HUES48 (cell line): Measurements from ENCODE around the gene ANKRD1.
"Not testable (repeated sequence)": the region's sequence is repeated elsewhere in the genome, so short reads cannot be mapped to it uniquely, and the experiment has no call there.

Source experiments
- H3K27ac ChIP-seq: one replicate; pipeline ENCODE4 v1.7.0; 2013; ENCODE audit warnings: low read depth, low read length, inconsistent platforms
- H3K27me3 ChIP-seq: 2 replicates; pipeline ENCODE4 v1.6.1; 2013; ENCODE audit warnings: mild to moderate bottlenecking, low read length; ENCODE audit not compliant: control insufficient read depth, insufficient read depth
- H3K36me3 ChIP-seq: 2 replicates; pipeline ENCODE4 v1.6.1; 2013; ENCODE audit warnings: low read length; ENCODE audit not compliant: control insufficient read depth, insufficient read depth
- H3K4me1 ChIP-seq: 2 replicates; pipeline ENCODE4 v1.6.1; 2013; ENCODE audit warnings: mild to moderate bottlenecking, low read length; ENCODE audit not compliant: control insufficient read depth, insufficient read depth
- H3K4me3 ChIP-seq: 2 replicates; pipeline ENCODE4 v1.5.1; 2013; ENCODE audit warnings: mild to moderate bottlenecking, low read depth, low read length
- H3K9ac ChIP-seq: 2 replicates; pipeline ENCODE4 v1.6.1; 2013; ENCODE audit warnings: mild to moderate bottlenecking, low read depth, low read length, moderate library complexity
- H3K9me3 ChIP-seq: 2 replicates; pipeline ENCODE4 v1.6.1; 2013; ENCODE audit warnings: low read length; ENCODE audit not compliant: control insufficient read depth, insufficient read depth

Gene ANKRD1

DNA sequence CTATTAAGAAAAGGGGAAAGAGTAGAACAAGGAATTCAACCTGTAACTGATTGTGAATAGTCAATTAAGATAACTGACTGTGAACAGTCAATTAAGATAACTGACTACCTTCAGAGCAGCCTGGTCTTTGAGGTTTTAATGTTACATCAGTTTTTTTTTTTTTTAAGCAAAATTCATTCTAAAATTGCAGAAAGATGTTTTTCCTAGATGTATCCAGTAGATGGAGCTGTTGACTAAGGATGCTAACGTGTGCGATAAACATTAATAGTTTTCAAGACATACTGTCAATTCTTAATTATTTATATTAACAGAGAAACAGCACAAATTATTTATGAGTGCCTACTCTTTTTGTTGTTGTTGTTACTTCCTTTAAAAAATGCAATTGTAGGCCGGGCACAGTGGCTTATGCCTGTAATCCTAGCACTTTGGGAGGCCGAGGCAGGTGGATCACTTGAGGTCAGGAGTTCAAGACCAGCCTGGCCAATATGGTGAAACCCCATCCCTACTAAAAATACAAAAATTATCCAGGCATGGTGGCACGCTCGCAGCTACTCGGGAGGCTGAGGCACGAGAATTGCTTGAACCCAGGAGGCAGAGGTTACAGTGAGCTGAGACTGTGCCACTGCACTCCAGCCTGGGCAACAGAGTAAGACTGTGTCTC is 40.7 kb downstream of the ANKRD1 start:
- H3K9me3 ChIP-seq, H3K27ac ChIP-seq, H3K4me1 ChIP-seq, H3K4me3 ChIP-seq, H3K9ac ChIP-seq, H3K27me3 ChIP-seq: not testable (repeated sequence)
- H3K36me3 ChIP-seq: peaks cover 87% of the 10 kb centered on the region

DNA sequence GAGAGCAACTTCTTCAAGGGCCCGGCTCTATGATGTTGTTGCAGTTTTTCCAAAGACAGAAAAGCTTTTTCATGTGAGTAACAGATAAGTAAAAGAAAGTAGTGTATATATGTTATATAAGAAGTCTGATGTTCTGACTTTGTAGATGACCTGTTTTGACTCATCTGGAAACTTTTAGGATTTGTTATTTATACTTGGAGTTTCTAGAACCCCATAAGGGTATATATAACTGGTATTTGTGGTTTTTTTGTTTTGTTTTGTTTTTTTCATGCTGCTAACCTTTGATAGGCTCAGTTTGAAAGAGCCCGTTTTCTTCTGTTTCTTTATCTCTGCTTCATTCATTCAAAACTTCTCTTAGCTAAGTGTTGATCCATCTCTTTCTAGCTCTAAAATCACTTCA is 41.8 kb downstream of the ANKRD1 start:
- Histone ChIP-seq H3K27me3 (no peaks in the 10 kb centered on the region), H3K36me3 (peaks cover 82% of the 10 kb centered on the region), H3K9me3 (no peaks in the 10 kb centered on the region)

DNA sequence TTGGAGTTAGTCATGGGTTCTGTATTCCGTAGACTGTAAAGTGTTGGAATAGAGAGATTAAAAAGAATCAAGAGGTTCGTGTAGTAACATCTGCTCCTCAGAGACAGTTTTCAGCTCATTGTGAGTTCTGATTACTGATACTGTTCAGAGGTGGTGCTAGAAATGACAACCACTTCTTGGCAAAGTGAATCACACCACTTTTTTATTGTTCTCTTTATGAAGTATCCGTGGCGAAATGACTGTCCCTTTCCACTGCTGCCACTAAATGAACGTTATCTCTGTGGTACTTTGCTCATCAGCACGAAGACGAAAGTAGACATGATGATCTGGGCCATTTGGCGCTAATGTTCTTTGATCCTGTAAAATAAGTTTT is 48.3 kb downstream of the ANKRD1 start:
- peak overlapping the region; percentile 87 for H3K9ac ChIP-seq
- peaks cover 31% of the 10 kb centered on the region for H3K36me3 ChIP-seq
- H3K4me3 ChIP-seq: peak overlapping the region; percentile 89
- H3K9me3 ChIP-seq: no peaks in the 10 kb centered on the region
- H3K27ac ChIP-seq: no peak overlapping the region
- peaks cover 12% of the 10 kb centered on the region; the same call in 1 of the 2 replicates for H3K4me1 ChIP-seq
- H3K27me3 ChIP-seq: no peaks in the 10 kb centered on the region

More for the DNA sequence above, 41.8 kb downstream of the ANKRD1 start:
- Histone ChIP-seq H3K9ac (no peak overlapping the region), H3K4me1 (no peaks in the 10 kb centered on the region), H3K4me3 (no peak overlapping the region), H3K27ac (no peak overlapping the region)

DNA sequence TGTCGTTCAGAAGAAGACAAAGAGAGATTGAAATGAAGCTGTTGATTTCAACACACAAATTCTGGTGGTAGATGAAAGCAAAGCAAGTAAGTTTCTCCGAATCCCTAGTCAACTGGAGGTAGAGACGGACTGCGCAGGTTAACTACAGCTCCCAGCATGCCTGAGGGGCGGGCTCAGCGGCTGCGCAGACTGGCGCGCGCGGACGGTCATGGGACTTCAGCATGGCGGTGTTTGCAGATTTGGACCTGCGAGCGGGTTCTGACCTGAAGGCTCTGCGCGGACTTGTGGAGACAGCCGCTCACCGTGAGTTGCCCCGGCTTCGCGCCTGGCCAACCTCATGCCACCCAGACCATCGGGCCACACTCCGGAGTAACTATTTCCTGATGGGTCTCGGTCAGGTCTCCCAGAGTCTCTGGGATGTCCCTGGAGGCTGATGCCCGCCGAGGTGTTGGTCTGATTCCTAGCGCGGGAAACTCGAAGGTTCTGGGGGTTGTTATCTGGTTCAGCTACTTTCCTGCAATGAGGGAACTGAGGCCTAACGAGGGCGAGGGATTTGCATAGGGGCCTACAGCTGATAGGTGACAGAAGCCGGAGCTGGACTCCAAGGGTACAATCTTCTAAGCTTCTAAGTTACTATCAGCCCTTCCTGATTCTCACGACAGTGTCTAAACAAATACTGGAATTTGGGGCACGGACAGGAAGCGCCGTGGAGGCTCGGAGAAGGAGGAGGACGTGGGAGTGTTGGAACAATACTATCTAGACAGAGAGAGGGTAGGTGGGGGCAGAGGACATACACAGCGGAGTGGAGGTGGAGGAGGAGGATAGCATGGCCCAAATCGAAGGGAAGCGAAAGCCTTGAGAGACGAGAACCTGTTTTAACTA is 48.9 kb downstream of the ANKRD1 start, which contains the start of gene RPP30:
TSS of gene RPP30 (plus strand) at position 209 of the 882 bp plus-strand sequence. CDS start at position 222, 13 bp downstream.
- H3K9ac ChIP-seq: peak within 1 kb of the TSS; percentile 87
- H3K4me1 ChIP-seq: peaks cover 12% of the 10 kb centered on the region; the same call in 1 of the 2 replicates
- peak within 1 kb of the TSS; percentile 87 for H3K27ac ChIP-seq
- H3K4me3 ChIP-seq: peak within 1 kb of the TSS; percentile 89
- H3K36me3 ChIP-seq: peaks cover 24% of the 10 kb centered on the region
- no peaks in the 10 kb centered on the region for H3K27me3 ChIP-seq
- no peaks in the 10 kb centered on the region for H3K9me3 ChIP-seq

DNA sequence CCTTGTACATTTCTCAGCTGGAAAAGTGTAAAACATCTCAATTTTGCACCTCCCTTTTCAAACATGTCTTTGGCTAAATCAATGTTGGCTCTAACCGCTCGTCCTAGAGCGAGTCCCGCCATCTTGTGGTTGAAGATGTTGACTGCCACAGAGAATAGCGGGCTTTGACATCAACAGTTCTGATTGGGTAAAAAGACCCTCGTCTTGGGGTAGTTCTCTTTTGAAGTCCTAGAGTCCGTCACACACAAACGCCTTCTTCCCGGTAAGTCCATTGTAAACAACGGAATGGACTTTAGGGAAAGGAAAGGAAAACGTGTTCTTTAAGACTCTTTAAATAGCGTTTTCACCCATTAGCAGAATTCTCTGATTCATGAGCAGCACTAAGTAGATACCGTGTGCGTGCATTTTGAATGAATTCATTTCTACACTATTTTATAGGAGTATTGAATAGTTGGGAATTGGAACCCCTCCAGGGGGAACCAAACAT is 49.6 kb downstream of the ANKRD1 start:
- Histone ChIP-seq H3K27me3 (no peaks in the 10 kb centered on the region), H3K4me1 (peaks cover 12% of the 10 kb centered on the region; the same call in 1 of the 2 replicates), H3K4me3 (peak overlapping the region; percentile 89), H3K9ac (peak overlapping the region; percentile 87; the same call in 1 of the 2 replicates), H3K27ac (peak overlapping the region; percentile 87), H3K9me3 (no peaks in the 10 kb centered on the region), H3K36me3 (peaks cover 18% of the 10 kb centered on the region)

DNA sequence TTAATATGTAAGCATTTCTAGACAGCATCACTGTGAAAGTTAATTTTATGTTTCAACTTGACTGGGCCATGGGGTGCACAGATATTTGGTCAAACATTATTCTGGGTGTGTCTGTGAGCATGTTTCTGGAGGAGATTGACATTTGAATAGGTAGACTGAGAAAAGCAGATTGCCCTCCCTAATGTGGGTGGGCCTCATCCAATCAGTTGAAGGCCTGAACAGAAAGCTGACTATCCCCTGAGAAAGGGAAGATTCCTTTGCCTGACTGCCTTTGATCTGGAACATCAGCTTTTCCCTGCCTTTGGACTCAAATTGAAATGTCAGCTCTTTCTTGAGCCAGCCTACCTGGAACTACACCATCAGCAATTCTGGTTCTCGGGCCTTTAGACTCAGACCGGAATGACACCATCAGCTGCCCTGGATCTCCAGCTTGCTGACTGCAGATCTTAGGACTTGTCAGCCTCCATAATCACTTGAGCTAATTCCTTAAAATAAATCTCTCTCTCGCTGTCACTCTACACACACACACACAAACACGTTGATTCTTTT is 54.8 kb downstream of the ANKRD1 start:
- no peak overlapping the region for H3K4me3 ChIP-seq
- peaks cover 6% of the 10 kb centered on the region; the same call in 1 of the 2 replicates for H3K4me1 ChIP-seq
- no peaks in the 10 kb centered on the region for H3K36me3 ChIP-seq
- H3K9ac ChIP-seq: no peak overlapping the region
- H3K9me3 ChIP-seq: no peaks in the 10 kb centered on the region
- no peak overlapping the region for H3K27ac ChIP-seq
- H3K27me3 ChIP-seq: no peaks in the 10 kb centered on the region

DNA sequence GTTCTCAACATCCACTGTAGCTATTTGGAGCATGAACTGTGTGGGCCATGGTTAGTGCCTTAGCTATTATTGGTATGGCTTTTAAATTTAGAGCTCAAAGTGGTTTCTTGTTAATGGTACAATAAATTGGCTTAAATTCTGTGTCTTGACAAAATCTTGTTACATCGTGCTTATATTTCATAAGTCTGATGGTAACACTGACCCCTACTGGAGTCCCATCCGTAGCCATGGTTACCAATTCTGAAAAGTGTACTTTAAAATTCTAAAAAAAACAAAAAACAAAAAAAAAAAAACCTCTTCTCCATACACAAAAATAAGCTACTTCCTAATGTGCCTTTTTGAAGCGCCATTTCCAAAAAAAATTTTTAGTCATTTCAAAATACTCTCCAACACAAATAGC is 55.5 kb downstream of the ANKRD1 start:
- H3K9me3 ChIP-seq: no peaks in the 10 kb centered on the region
- H3K9ac ChIP-seq: no peak overlapping the region
- H3K27me3 ChIP-seq: no peaks in the 10 kb centered on the region
- no peaks in the 10 kb centered on the region for H3K4me1 ChIP-seq
- no peak overlapping the region for H3K27ac ChIP-seq
- no peak overlapping the region for H3K4me3 ChIP-seq
- H3K36me3 ChIP-seq: no peaks in the 10 kb centered on the region

DNA sequence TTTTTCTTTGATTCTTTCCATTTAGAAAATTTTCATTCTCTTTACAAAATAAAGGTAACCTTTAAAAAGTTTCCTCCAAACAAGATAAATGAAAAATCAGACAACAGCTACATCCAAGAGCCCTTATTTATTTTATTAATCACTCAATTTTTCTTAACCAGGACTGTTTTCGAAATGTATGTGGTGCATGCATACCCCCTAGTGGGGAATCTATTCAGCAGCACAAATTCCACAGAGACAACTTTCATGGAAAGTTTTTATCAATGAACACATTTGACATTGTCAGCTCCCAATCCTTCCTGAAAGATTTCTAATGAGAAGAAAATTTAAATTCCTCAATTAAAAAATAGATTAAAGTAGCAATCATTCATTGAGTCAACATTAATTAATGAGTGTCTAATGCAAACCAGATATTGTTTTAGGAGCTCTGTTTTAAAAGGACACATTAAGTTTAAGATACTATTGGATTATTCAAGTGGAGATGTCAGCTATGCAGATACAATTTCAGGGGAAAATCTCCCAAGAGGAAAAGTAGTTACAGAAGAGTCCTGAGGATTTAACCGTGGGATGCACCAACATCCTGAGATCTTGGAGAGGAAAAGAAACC is 57.9 kb downstream of the ANKRD1 start:
- H3K9me3 ChIP-seq: no peaks in the 10 kb centered on the region
- peaks cover 4% of the 10 kb centered on the region; the same call in 1 of the 2 replicates for H3K4me1 ChIP-seq
- no peak overlapping the region for H3K9ac ChIP-seq
- H3K4me3 ChIP-seq: no peak overlapping the region
- no peaks in the 10 kb centered on the region for H3K36me3 ChIP-seq
- H3K27me3 ChIP-seq: peaks cover 14% of the 10 kb centered on the region
- no peak overlapping the region for H3K27ac ChIP-seq
